ENCODE measurements around the gene GZMB. TPM values are rescaled to one million over a fixed set of nuclear protein-coding genes. Genes with fewer than 3 reads are reported as not detected.

GZMB gene
- total and polyA plus RNA-seq, 2 of the 13 experiments (the other 11 are each of a cell fraction or from before 2014, with no cell fraction given), result 0.12 TPM; not detected in 1

DNA sequence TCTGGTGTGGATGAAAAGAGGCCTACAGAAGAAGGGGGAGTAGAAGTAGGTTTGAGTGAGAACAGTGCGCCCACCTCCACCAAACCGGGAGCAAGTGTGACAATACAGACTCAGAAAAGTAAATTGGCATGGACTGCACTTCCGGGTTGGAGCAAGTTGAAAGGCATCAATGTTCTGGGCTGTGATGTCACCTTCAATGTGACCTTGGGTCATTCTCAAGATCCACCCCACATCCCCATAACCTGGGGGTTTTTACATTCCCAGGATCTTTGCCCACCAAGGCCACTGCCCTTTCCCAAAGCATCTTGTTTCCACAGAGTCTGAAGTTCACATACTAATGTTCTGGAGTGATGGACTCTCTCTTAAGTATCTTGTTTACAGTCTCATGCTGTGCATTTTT is 5.3 kb upstream of the GZMB start (continued):
- TF ChIP-seq, protein P1, sequence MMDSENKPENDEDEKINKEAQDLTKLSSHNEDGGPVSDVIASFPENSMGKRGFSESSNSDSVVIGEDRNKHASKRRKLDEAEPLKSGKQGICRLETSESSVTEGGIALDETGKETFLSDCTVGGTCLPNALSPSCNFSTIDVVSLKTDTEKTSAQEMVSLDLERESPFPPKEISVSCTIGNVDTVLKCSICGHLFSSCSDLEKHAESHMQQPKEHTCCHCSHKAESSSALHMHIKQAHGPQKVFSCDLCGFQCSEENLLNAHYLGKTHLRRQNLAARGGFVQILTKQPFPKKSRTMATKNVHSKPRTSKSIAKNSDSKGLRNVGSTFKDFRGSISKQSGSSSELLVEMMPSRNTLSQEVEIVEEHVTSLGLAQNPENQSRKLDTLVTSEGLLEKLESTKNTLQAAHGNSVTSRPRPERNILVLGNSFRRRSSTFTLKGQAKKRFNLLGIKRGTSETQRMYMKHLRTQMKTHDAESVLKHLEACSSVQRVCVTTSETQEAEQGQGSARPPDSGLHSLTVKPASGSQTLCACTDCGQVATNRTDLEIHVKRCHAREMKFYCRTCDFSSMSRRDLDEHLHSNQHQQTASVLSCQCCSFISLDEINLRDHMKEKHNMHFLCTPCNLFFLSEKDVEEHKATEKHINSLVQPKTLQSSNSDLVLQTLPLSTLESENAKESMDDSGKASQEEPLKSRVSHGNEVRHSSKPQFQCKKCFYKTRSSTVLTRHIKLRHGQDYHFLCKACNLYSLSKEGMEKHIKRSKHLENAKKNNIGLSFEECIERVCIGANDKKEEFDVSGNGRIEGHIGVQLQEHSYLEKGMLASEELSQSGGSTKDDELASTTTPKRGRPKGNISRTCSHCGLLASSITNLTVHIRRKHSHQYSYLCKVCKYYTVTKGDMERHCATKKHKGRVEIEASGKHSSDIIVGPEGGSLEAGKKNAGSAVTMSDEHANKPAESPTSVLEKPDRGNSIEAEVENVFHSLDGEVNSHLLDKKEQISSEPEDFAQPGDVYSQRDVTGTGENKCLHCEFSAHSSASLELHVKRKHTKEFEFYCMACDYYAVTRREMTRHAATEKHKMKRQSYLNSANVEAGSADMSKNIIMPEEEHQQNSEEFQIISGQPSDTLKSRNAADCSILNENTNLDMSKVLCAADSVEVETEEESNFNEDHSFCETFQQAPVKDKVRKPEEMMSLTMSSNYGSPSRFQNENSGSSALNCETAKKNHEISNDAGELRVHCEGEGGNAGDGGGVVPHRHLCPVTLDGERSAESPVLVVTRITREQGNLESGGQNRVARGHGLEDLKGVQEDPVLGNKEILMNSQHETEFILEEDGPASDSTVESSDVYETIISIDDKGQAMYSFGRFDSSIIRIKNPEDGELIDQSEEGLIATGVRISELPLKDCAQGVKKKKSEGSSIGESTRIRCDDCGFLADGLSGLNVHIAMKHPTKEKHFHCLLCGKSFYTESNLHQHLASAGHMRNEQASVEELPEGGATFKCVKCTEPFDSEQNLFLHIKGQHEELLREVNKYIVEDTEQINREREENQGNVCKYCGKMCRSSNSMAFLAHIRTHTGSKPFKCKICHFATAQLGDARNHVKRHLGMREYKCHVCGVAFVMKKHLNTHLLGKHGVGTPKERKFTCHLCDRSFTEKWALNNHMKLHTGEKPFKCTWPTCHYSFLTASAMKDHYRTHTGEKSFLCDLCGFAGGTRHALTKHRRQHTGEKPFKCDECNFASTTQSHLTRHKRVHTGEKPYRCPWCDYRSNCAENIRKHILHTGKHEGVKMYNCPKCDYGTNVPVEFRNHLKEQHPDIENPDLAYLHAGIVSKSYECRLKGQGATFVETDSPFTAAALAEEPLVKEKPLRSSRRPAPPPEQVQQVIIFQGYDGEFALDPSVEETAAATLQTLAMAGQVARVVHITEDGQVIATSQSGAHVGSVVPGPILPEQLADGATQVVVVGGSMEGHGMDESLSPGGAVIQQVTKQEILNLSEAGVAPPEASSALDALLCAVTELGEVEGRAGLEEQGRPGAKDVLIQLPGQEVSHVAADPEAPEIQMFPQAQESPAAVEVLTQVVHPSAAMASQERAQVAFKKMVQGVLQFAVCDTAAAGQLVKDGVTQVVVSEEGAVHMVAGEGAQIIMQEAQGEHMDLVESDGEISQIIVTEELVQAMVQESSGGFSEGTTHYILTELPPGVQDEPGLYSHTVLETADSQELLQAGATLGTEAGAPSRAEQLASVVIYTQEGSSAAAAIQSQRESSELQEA (CRISPR knock-in tag; IDR thresholded peaks at IDR 0.05; ENCODE audit: not compliant biosample characterization), result no peak

DNA sequence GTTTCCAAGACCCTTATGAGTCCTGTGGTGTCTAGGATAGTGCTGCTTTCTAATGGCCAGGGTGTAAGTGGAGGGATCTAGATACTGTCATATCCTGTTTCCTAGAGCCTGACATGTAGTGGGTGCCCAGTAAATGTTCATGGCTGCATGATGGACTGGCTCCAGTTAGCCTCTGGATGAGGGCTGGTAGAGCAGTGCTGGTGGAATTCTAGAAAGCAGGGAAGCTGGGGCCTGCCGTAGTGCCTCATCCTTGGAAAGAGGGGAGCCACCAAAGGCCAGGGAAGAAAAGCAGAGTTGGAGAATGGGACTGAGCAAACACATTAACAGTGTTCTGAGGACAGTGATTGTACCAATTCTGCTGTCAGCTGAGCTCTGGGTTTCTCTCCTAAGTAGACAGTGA is 637 bp downstream of the GZMB start:
- in situ Hi-C loops (cut with HindIII; ENCODE audit: extremely low pct_ligation_motif_present, low pct_unique_long_range_greater_than_20kb), result no loop called here
- FAIRE-seq (no peak), ATAC-seq (no peak), DNase-seq (ENCODE audit: low spot score) (no peak)
- POLR2A ChIA-PET, result no interaction called here
- no TSS peak for BruUV-seq (replicated peaks)
- Histone ChIP-seq H3K9ac (ENCODE audit: insufficient read depth, low read depth, low read length) (no peak overlapping the region), H3K4me2 (ENCODE audit: low read depth, low read length) (no peak overlapping the region), H3K79me2 (ENCODE audit: insufficient read depth, low read length) (no peaks in the 10 kb centered on the region), H4K20me1 (ENCODE audit: insufficient read depth, low read length) (no peaks in the 10 kb centered on the region), H3K4me3 (replicated peaks in 1 of 3; ENCODE audit: insufficient read depth in 1 of 3, low read depth in 2 of 3, low read length in 3 of 3) (no peak overlapping the region), H3K27ac (ENCODE audit: extremely low read length, insufficient read depth, low read length) (no peak overlapping the region), H3K27me3 (ENCODE audit: control insufficient read depth in 1 of 2, insufficient read depth in 2 of 2, low read length in 2 of 2) (no peaks in the 10 kb centered on the region), H3K4me1 (ENCODE audit: insufficient read depth, low read length) (no peaks in the 10 kb centered on the region), H3K36me3 (replicated peaks in 1 of 2; ENCODE audit: control insufficient read depth in 1 of 2, insufficient read depth in 2 of 2, low read length in 2 of 2) (no peaks in the 10 kb centered on the region), H3K9me3 (ENCODE audit: low read length) (no peaks in the 10 kb centered on the region), H2AFZ (ENCODE audit: low read length) (no peak overlapping the region)
- intact Hi-C loops (cut with micrococcal nuclease; ENCODE audit: unreplicated experiment), result no loop called here
- 3% methylated on average over 1 of the region's 1 CpG for WGBS (ENCODE audit: low lambda C conversion rate)
- CTCF ChIA-PET (ENCODE audit: low intra/inter-chr PET ratio, low total read pairs), result no interaction called here
- TF ChIP-seq ZNF335 (CRISPR knock-in tag; IDR thresholded peaks at IDR 0.05) (no peak), THAP11 (CRISPR knock-in tag; IDR thresholded peaks at IDR 0.05) (no peak), RAD51 (IDR thresholded peaks at IDR 0.05; ENCODE audit: borderline replicate concordance) (no peak), ZNF138 (CRISPR knock-in tag; IDR thresholded peaks at IDR 0.05; ENCODE audit: low read depth) (no peak), ZNF780A (CRISPR knock-in tag; IDR thresholded peaks at IDR 0.05) (no peak), ZNF607 (CRISPR knock-in tag; IDR thresholded peaks at IDR 0.05; ENCODE audit: borderline replicate concordance) (no peak), PHF5A (CRISPR knock-in tag; IDR thresholded peaks at IDR 0.05; ENCODE audit: low read depth, unreplicated experiment) (no peak), TCF7 (IDR thresholded peaks at IDR 0.05; ENCODE audit: low read depth) (no peak)
- TF ChIP-seq, protein P2, sequence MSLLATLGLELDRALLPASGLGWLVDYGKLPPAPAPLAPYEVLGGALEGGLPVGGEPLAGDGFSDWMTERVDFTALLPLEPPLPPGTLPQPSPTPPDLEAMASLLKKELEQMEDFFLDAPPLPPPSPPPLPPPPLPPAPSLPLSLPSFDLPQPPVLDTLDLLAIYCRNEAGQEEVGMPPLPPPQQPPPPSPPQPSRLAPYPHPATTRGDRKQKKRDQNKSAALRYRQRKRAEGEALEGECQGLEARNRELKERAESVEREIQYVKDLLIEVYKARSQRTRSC (CRISPR knock-in tag; IDR thresholded peaks at IDR 0.05; ENCODE audit: low read depth), result no peak
- TF ChIP-seq, protein P3, sequence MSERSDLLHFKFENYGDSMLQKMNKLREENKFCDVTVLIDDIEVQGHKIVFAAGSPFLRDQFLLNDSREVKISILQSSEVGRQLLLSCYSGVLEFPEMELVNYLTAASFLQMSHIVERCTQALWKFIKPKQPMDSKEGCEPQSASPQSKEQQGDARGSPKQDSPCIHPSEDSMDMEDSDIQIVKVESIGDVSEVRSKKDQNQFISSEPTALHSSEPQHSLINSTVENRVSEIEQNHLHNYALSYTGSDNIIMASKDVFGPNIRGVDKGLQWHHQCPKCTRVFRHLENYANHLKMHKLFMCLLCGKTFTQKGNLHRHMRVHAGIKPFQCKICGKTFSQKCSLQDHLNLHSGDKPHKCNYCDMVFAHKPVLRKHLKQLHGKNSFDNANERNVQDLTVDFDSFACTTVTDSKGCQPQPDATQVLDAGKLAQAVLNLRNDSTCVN (CRISPR knock-in tag; IDR thresholded peaks at IDR 0.05; ENCODE audit: borderline replicate concordance), result no peak
